Measurements from ENCODE around the gene FILIP1. TPM values are rescaled to one million over a fixed set of nuclear protein-coding genes. Genes with fewer than 3 reads are reported as not detected.

The FILIP1 gene
- total RNA-seq, 1 donor from 2014 or later = 160 TPM

GRCh38 chr6:75331151-75331550 lies 162.4 kb downstream of the FILIP1 start:
- intact Hi-C loops (cut with DNase I) = no loop called here
- no peak for ATAC-seq (ENCODE audit: poor library complexity)

GRCh38 chr6:75329703-75330102 lies 163.9 kb downstream of the FILIP1 start:
- ATAC-seq (ENCODE audit: poor library complexity) (no peak), DNase-seq (no peak)
- intact Hi-C loops (cut with DNase I) = no loop called here

More at GRCh38 chr6:75331151-75331550, 162.4 kb downstream of the FILIP1 start:
- DNase-seq = no peak

GRCh38 chr6:75327807-75328206 lies 165.8 kb downstream of the FILIP1 start:
- no peak for DNase-seq
- intact Hi-C loops (cut with DNase I) = no loop called here
- no peak for ATAC-seq (ENCODE audit: poor library complexity)

GRCh38 chr6:75326557-75327258 lies 166.9 kb downstream of the FILIP1 start:
- ATAC-seq (ENCODE audit: poor library complexity) = no peak
- no peak for DNase-seq
- intact Hi-C loops (cut with DNase I) = no loop called here

GRCh38 chr6:75318900-75319299 lies 174.7 kb downstream of the FILIP1 start:
- ATAC-seq (ENCODE audit: poor library complexity) (no peak), DNase-seq (no peak)
- intact Hi-C loops (cut with DNase I) = no loop called here

- peak; percentile 55 for ATAC-seq (ENCODE audit: poor library complexity)
- DNase-seq = no peak
- intact Hi-C loops (cut with DNase I) = no loop called here
These were observed 175.9 kb downstream of the FILIP1 start for GRCh38 chr6:75317503-75318206.

GRCh38 chr6:75315978-75316377 lies 177.6 kb downstream of the FILIP1 start:
- intact Hi-C loops (cut with DNase I) = no loop called here
- ATAC-seq (ENCODE audit: poor library complexity) (no peak), DNase-seq (no peak)

- ATAC-seq (ENCODE audit: poor library complexity) = no peak
- intact Hi-C loops (cut with DNase I) = no loop called here
- DNase-seq = no peak
These were observed 185.2 kb downstream of the FILIP1 start for GRCh38 chr6:75308250-75308988.

- no peak for DNase-seq
- no peak for ATAC-seq (ENCODE audit: poor library complexity)
- intact Hi-C loops (cut with DNase I) = no loop called here
These were observed 186.1 kb downstream of the FILIP1 start for GRCh38 chr6:75307364-75308004.

GRCh38 chr6:75306064-75306463 lies 187.5 kb downstream of the FILIP1 start:
- ATAC-seq (ENCODE audit: poor library complexity) (peak; percentile 30), DNase-seq (no peak)
- intact Hi-C loops (cut with DNase I) = no loop called here

- DNase-seq = no peak
- ATAC-seq (ENCODE audit: poor library complexity) = no peak
- intact Hi-C loops (cut with DNase I) = no loop called here
These were observed 188.0 kb downstream of the FILIP1 start for GRCh38 chr6:75305573-75305972.

- no peak for DNase-seq
- intact Hi-C loops (cut with DNase I) = no loop called here
These were observed 191.3 kb downstream of the FILIP1 start for GRCh38 chr6:75302280-75302679.

GRCh38 chr6:75301537-75301936 lies 192.1 kb downstream of the FILIP1 start:
- DNase-seq (no peak), ATAC-seq (ENCODE audit: poor library complexity) (no peak)
- intact Hi-C loops (cut with DNase I) = no loop called here

More at GRCh38 chr6:75302280-75302679, 191.3 kb downstream of the FILIP1 start:
- no peak for ATAC-seq (ENCODE audit: poor library complexity)

- no peak for DNase-seq
- intact Hi-C loops (cut with DNase I) = no loop called here
These were observed 192.5 kb downstream of the FILIP1 start for GRCh38 chr6:75301088-75301487.

GRCh38 chr6:75300531-75300855 lies 193.1 kb downstream of the FILIP1 start:
- intact Hi-C loops (cut with DNase I) = no loop called here
- ATAC-seq (ENCODE audit: poor library complexity) = no peak
- DNase-seq = no peak

More at GRCh38 chr6:75301088-75301487, 192.5 kb downstream of the FILIP1 start:
- no peak for ATAC-seq (ENCODE audit: poor library complexity)

- DNase-seq (no peak), ATAC-seq (ENCODE audit: poor library complexity) (peak; percentile 37)
- intact Hi-C loops (cut with DNase I) = loop anchor here (5.0 kb wide), 1 partner anchor 207 kb away; no protein-coding TSS in a partner anchor
These were observed 193.6 kb downstream of the FILIP1 start for GRCh38 chr6:75299801-75300530.

- intact Hi-C loops (cut with DNase I) = loop anchor here (5.0 kb wide), 1 partner anchor 210 kb away; no protein-coding TSS in a partner anchor
- ATAC-seq (ENCODE audit: poor library complexity) (peak; percentile 42), DNase-seq (no peak)
These were observed 196.5 kb downstream of the FILIP1 start for GRCh38 chr6:75296811-75297779.
